IMR-90 (cell line): ENCODE results near the gene CSNK2B. TPM values are rescaled to one million over a fixed set of nuclear protein-coding genes. Genes with fewer than 3 reads are reported as not detected.

ENCODE experiments used
- ATAC-seq: fragments of 200-7000 bp; cut with Tn5 transposase; 2 replicates; pipeline ENCODE4 v1.9.1; 2020; ENCODE audit warnings: low read depth, mild to moderate bottlenecking, moderate library complexity
- BruUV-seq: library from RNA; stranded (reverse); fragments of 400-500 nt; replicated peaks from 2 replicates; lab custom pipeline; 2021; lab: Mats Ljungman, UMichigan
- CTCF ChIA-PET: fragments of 300-600 bp; formaldehyde crosslinking; extraction: SDS; loops from one replicate; lab custom pipeline; 2021; ENCODE audit warnings: antibody characterized with exemption; lab: Yijun Ruan, JAX
- POLR2A ChIA-PET: fragments of 300-600 bp; sonication (Branson Sonifier 250); formaldehyde crosslinking; loops from one replicate; lab custom pipeline; 2022; ENCODE audit warnings: antibody characterized with exemption; ENCODE audit not compliant: unreplicated experiment; lab: Charles Lee
- DNase-seq: peaks from one replicate; pipeline ENCODE4 v3.0.0; 2013
- H2AFZ ChIP-seq: replicated peaks from 2 replicates; pipeline ENCODE3; 2013; ENCODE audit warnings: low read length, mild to moderate bottlenecking; ENCODE audit not compliant: poor library complexity
- H2AK5ac ChIP-seq: 2 replicates; pipeline ENCODE4 v1.6.1; 2013; ENCODE audit warnings: low read depth, low read length, inconsistent platforms
- H2AK9ac ChIP-seq: replicated peaks from 2 replicates; pipeline ENCODE3; 2013; ENCODE audit warnings: mild to moderate bottlenecking, low read depth, low read length, moderate library complexity; ENCODE audit not compliant: poor library complexity
- H2BK120ac ChIP-seq: 2 replicates; pipeline ENCODE4 v1.6.1; 2013; ENCODE audit warnings: low read depth, low read length, inconsistent platforms
- H2BK15ac ChIP-seq: 3 replicates; pipeline ENCODE4 v1.6.1; 2013; ENCODE audit warnings: low read depth, low read length, inconsistent platforms
- H2BK20ac ChIP-seq: 2 replicates; pipeline ENCODE4 v1.6.1; 2013; ENCODE audit warnings: low read depth, mild to moderate bottlenecking, inconsistent platforms, low read length, moderate library complexity
- H2BK5ac ChIP-seq: 2 replicates; pipeline ENCODE4 v1.6.1; 2013; ENCODE audit warnings: mild to moderate bottlenecking, low read depth, low read length, inconsistent platforms; ENCODE audit not compliant: poor library complexity, severe bottlenecking
- H3K14ac ChIP-seq: replicated peaks from 2 replicates; pipeline ENCODE4 v1.6.1; 2013; ENCODE audit warnings: low read depth, low read length, inconsistent platforms
- H3K18ac ChIP-seq: 2 replicates; pipeline ENCODE4 v1.6.1; 2013; ENCODE audit warnings: low read depth, low read length, control low read depth
- H3K23ac ChIP-seq: 2 replicates; pipeline ENCODE4 v1.6.1; 2013; ENCODE audit warnings: low read depth, low read length, inconsistent platforms
- H3K27ac ChIP-seq: 2 replicates; pipeline ENCODE4 v1.5.1; 2013; ENCODE audit warnings: mild to moderate bottlenecking, control low read depth, low read length; ENCODE audit not compliant: insufficient read depth
- H3K27me3 ChIP-seq: 2 replicates; pipeline ENCODE4 v1.6.1; 2013; ENCODE audit warnings: low read length; ENCODE audit not compliant: control insufficient read depth, insufficient read depth
- H3K36me3 ChIP-seq: 2 replicates; pipeline ENCODE4 v1.6.1; 2013; ENCODE audit warnings: low read length, mixed read lengths; ENCODE audit not compliant: control insufficient read depth, insufficient read depth
- H3K4ac ChIP-seq: 2 replicates; pipeline ENCODE4 v1.6.1; 2013; ENCODE audit warnings: low read depth, low read length, inconsistent platforms
- H3K4me1 ChIP-seq: 2 replicates; pipeline ENCODE4 v1.6.1; 2013; ENCODE audit warnings: low read length, mixed read lengths; ENCODE audit not compliant: control insufficient read depth, insufficient read depth
- H3K4me2 ChIP-seq: 2 replicates; pipeline ENCODE4 v1.6.1; 2013; ENCODE audit warnings: low read depth, mild to moderate bottlenecking, control low read depth, low read length, moderate library complexity
- H3K4me3 ChIP-seq: 2 replicates; pipeline ENCODE4 v1.5.1; 2013; ENCODE audit warnings: low read depth, mild to moderate bottlenecking, control low read depth, low read length, moderate library complexity; ENCODE audit not compliant: insufficient read depth
- H3K56ac ChIP-seq: 2 replicates; pipeline ENCODE4 v1.6.1; 2013; ENCODE audit warnings: low read length, inconsistent platforms; ENCODE audit not compliant: insufficient read depth; ENCODE audit errors: extremely low read depth
- H3K79me1 ChIP-seq, 2 experiments: 2 replicates each; pipeline ENCODE4 v1.6.1; 2013; ENCODE audit warnings: low read length in 2 of 2, inconsistent platforms in 1 of 2, low read depth in 1 of 2
- H3K9ac ChIP-seq: 2 replicates; pipeline ENCODE4 v1.6.1; 2013; ENCODE audit warnings: low read depth, low read length, control low read depth
- H3K9me1 ChIP-seq: 2 replicates; pipeline ENCODE4 v1.6.1; 2013; ENCODE audit warnings: low read length, inconsistent platforms; ENCODE audit not compliant: insufficient read depth
- H3K9me3 ChIP-seq: 2 replicates; pipeline ENCODE4 v1.6.1; 2013; ENCODE audit warnings: low read length; ENCODE audit not compliant: control insufficient read depth, insufficient read depth
- H4K20me1 ChIP-seq: 2 replicates; pipeline ENCODE4 v1.6.1; 2013; ENCODE audit warnings: low read length, inconsistent platforms; ENCODE audit not compliant: insufficient read depth
- H4K5ac ChIP-seq: 2 replicates; pipeline ENCODE4 v1.6.1; 2013; ENCODE audit warnings: mild to moderate bottlenecking, low read depth, low read length, control low read depth
- H4K8ac ChIP-seq, 2 experiments: 2 replicates each; pipeline ENCODE4 v1.6.1; 2013; ENCODE audit warnings: low read depth in 2 of 2, low read length in 2 of 2, control low read depth in 1 of 2, inconsistent platforms in 1 of 2
- H4K91ac ChIP-seq: 2 replicates; pipeline ENCODE4 v1.6.1; 2013; ENCODE audit warnings: low read depth, low read length, inconsistent platforms; ENCODE audit not compliant: insufficient read depth
- BHLHE40 ChIP-seq: fragments of 150-350 bp; IDR thresholded peaks from 2 replicates; pipeline ENCODE4 v1.6.1; 2016; ENCODE audit warnings: mild to moderate bottlenecking, low read depth, low read length
- CEBPB ChIP-seq: IDR thresholded peaks from 2 replicates; pipeline ENCODE4 v1.6.1; 2012; ENCODE audit warnings: low read depth, low read length, improper control_type of control experiment
- MAFK ChIP-seq: IDR thresholded peaks from 2 replicates; pipeline ENCODE4 v1.6.1; 2012; ENCODE audit warnings: low read depth, low read length, improper control_type of control experiment
- POLR2A ChIP-seq: IDR thresholded peaks from 2 replicates; pipeline ENCODE4 v1.6.1; 2012; ENCODE audit warnings: mild to moderate bottlenecking, low read depth, low read length
- RFX5 ChIP-seq: IDR thresholded peaks from 2 replicates; pipeline ENCODE4 v1.8.0; 2012; ENCODE audit warnings: low read depth, mild to moderate bottlenecking, low read length, moderate library complexity
- WGBS, 2 experiments: methylation state at CpG; one replicate each; pipeline versions ENCODE4 v1.1.5 to v1.1.7; 2013; ENCODE audit warnings: missing lambda C conversion rate in 2 of 2; ENCODE audit not compliant: insufficient read length in 1 of 2; ENCODE audit errors: extremely low coverage in 2 of 2; 5-methylcytosine and 5-hydroxymethylcytosine counted together
- dilution Hi-C: fragments of 300-500 bp; cut with HindIII; formaldehyde crosslinking; loops from one replicate; pipeline ENCODE4 v1.14.3; 2018; ENCODE audit warnings: low sequenced_read_pairs; ENCODE audit not compliant: unreplicated experiment
- in situ Hi-C: fragments of 300-500 bp; cut with MboI; formaldehyde crosslinking; loops from 3 replicates; pipeline ENCODE4 v1.14.3; 2019; ENCODE audit warnings: low sequenced_read_pairs, inconsistent platforms, mixed read lengths
- intact Hi-C: fragments of 100-400 bp; cut with micrococcal nuclease; formaldehyde crosslinking; loops from 2 replicates; pipeline ENCODE4 v1.10.0; 2022
- polyA plus RNA-seq, 3 experiments: library from polyadenylated mRNA; depleted of rRNA; stranded (reverse); fragments of >200 nt; gene quantifications; 2 replicates each; pipeline ENCODE4 v1.2.3, GENCODE V29; 2012; ENCODE audit warnings: low replicate concordance in 1 of 3
- total RNA-seq: library from RNA; depleted of rRNA; stranded (reverse); fragments of >200 nt; gene quantifications from 2 replicates; pipeline ENCODE4 v1.2.3, GENCODE V29; 2012

Gene CSNK2B
- total and polyA plus RNA-seq, 2 of the 4 experiments (the other 2 are of a cell fraction), result 194 to 240 TPM

DNA sequence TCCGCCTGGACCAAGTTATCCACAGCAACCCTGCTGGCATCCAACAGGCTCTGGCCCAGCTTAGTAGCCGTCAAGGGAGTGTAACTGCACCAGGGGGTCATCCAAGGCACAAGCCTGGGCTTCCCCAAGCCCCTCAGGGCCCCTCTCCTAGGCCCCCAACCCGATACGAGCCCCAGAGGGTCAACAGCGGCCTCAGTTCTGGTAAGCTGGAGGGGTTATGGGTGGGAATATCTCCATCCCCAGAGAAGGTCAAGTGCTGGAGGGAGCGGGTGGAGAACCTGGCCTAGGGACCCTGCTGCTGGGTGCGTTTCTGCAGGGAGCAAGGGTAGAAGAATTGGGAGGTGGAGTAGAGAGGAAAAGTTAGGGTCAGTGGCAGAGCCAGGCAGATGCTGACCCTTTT is 32.4 kb upstream of the CSNK2B start:
- no peak overlapping the region for H3K27ac ChIP-seq
- no peak overlapping the region for H2BK15ac ChIP-seq
- H2AK9ac ChIP-seq, result no peak overlapping the region
- no peak overlapping the region for H4K8ac ChIP-seq
- no CpG with 5 or more reads among the region's 7 CpGs for WGBS, 2 experiments
- H3K27me3 ChIP-seq, result no peaks in the 10 kb centered on the region
- no peak overlapping the region for H4K5ac ChIP-seq
- no peak overlapping the region for H3K4me2 ChIP-seq
- H3K79me1 ChIP-seq, result peaks cover 31 to 46% of the 10 kb centered on the region in 2 experiments
- H3K36me3 ChIP-seq, result peaks cover 87% of the 10 kb centered on the region
- H3K56ac ChIP-seq, result no peak overlapping the region
- H3K23ac ChIP-seq, result no peak overlapping the region
- no peak for DNase-seq
- no peak overlapping the region for H3K4ac ChIP-seq
- no peak overlapping the region for H2BK120ac ChIP-seq
- no peak overlapping the region for H2BK20ac ChIP-seq
- H4K20me1 ChIP-seq, result peaks cover 24% of the 10 kb centered on the region
- CTCF ChIA-PET, result no interaction called here
- H3K9me3 ChIP-seq, result no peaks in the 10 kb centered on the region
- no peak overlapping the region for H3K4me3 ChIP-seq
- H2BK5ac ChIP-seq, result peak overlapping the region; percentile 41
- H2AFZ ChIP-seq, result no peak overlapping the region
- H3K9ac ChIP-seq, result no peak overlapping the region
- H3K14ac ChIP-seq, result no peak overlapping the region
- BruUV-seq, result no TSS peak
- dilution Hi-C loops, result no loop called here
- H3K9me1 ChIP-seq, result no peaks in the 10 kb centered on the region
- intact Hi-C loops, result no loop called here
- no peaks in the 10 kb centered on the region for H3K4me1 ChIP-seq
- POLR2A ChIA-PET, result no interaction called here
- no peak overlapping the region for H2AK5ac ChIP-seq
- no peak overlapping the region for H3K18ac ChIP-seq
- in situ Hi-C loops, result no loop called here
- TF ChIP-seq RFX5 (no peak), POLR2A (no peak), MAFK (no peak), BHLHE40 (no peak), CEBPB (no peak)
- no peak for ATAC-seq
- H4K91ac ChIP-seq, result no peak overlapping the region
